NT2/D1 (cell line): Measurements from ENCODE around the gene FPGS.

Experiments used
- YY1 ChIP-seq: IDR thresholded peaks from 2 replicates; pipeline ENCODE4 v1.6.1; 2011; ENCODE audit not compliant: insufficient read length, insufficient read depth
- ZNF274 ChIP-seq: IDR thresholded peaks from 2 replicates; pipeline ENCODE4 v1.6.1; 2011; ENCODE audit warnings: mild to moderate bottlenecking, low read depth, low read length

GRCh38 chr9:127769101-127769500, 33.6 kb upstream of the FPGS start:
- TF ChIP-seq ZNF274, result no peak
- TF ChIP-seq YY1, result no peak
